ENCODE results near the gene ARHGAP25. TPM values are rescaled to one million over a fixed set of nuclear protein-coding genes. Genes with fewer than 3 reads are reported as not detected.

ARHGAP25 gene
- total RNA-seq, 3 donors from 2014 or later (not counting 1 experiment from before 2014, with no cell fraction given), result 122 to 180 (median 155) TPM

DNA sequence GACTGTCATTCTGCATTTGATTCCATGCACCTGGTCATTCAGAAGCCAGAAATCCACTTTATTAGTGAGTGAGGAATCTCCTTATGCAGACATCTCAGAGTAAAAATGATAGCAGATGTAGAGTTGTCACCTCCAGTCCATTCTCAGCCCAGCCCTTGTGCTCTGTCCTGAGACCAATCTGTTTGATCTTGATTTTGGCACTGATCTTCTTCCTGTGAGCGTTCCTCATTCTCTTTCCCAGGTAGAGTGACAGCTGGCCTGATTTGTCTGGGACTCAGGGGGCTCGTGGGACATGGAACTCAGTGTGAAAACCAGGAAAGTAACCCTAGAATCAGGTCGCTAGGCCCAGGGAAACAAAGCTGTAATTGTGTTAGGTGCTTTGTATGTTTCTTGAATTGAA, 8.9 kb downstream of the ARHGAP25 start:
- peaks cover 39% of the 10 kb centered on the region for H3K4me1 ChIP-seq (ENCODE audit: control insufficient read depth, insufficient read depth, low read length)
- no peaks in the 10 kb centered on the region for H3K27me3 Mint-ChIP-seq (ENCODE audit: low read depth in 2 of 2)
- peaks cover 3% of the 10 kb centered on the region for H3K36me3 ChIP-seq (ENCODE audit: control insufficient read depth, insufficient read depth, low read length)
- no peak overlapping the region for H3K27ac ChIP-seq (ENCODE audit: low read length)
- no peak overlapping the region for H3K4me3 Mint-ChIP-seq
- H3K9me3 Mint-ChIP-seq, result no peaks in the 10 kb centered on the region
- 77% methylated on average over 3 of the region's 3 CpGs for WGBS (ENCODE audit: insufficient coverage)
- H3K27ac Mint-ChIP-seq, result no peak overlapping the region
- intact Hi-C loops (cut with micrococcal nuclease), result no loop called here
- no peaks in the 10 kb centered on the region for H3K9me3 ChIP-seq (ENCODE audit: control insufficient read depth, insufficient read depth, low read length)
- DNase-seq (no peak), ATAC-seq (no peak)
- no peak overlapping the region for H3K4me3 ChIP-seq (ENCODE audit: low read length)
- TF ChIP-seq, protein P1, sequence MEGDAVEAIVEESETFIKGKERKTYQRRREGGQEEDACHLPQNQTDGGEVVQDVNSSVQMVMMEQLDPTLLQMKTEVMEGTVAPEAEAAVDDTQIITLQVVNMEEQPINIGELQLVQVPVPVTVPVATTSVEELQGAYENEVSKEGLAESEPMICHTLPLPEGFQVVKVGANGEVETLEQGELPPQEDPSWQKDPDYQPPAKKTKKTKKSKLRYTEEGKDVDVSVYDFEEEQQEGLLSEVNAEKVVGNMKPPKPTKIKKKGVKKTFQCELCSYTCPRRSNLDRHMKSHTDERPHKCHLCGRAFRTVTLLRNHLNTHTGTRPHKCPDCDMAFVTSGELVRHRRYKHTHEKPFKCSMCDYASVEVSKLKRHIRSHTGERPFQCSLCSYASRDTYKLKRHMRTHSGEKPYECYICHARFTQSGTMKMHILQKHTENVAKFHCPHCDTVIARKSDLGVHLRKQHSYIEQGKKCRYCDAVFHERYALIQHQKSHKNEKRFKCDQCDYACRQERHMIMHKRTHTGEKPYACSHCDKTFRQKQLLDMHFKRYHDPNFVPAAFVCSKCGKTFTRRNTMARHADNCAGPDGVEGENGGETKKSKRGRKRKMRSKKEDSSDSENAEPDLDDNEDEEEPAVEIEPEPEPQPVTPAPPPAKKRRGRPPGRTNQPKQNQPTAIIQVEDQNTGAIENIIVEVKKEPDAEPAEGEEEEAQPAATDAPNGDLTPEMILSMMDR (IDR thresholded peaks at IDR 0.05), result no peak
- H3K4me1 Mint-ChIP-seq, result peaks cover 27 to 43% of the 10 kb centered on the region in 2 donors
- no peaks in the 10 kb centered on the region for H3K27me3 ChIP-seq (ENCODE audit: control insufficient read depth, insufficient read depth, low read length)
- H3K36me3 Mint-ChIP-seq, result no peaks in the 10 kb centered on the region

DNA sequence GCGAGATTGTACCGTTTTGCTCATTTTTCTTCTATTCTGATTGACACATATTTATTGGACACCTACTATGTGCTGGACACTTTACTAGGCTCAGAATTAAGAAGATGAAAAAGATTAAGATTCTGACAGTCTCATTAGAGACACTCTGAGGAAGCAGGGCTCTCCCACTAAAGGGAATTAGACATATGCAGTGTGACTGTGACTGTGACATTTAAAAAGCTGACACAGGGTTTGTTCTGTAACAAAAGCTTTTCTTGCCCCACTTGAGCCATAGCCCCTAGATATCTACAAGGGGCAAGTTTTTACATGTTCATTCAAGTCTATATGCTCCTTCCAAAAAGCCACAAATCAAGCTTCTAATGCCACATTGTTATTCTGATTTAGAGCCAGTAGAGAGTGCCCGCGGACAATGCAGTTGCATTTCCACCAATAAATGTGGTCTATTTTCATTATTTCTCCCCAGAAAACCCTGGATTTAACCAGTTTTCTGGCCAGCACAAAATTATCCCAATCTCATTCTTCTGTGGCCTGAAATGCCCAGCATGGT, 9.8 kb downstream of the ARHGAP25 start:
- peak overlapping the region in 1 of 2 donors; percentile 37 for H3K27ac Mint-ChIP-seq
- TF ChIP-seq, protein P1 (IDR thresholded peaks at IDR 0.05), result no peak
- peaks cover 23 to 43% of the 10 kb centered on the region in 2 donors for H3K4me1 Mint-ChIP-seq
- Histone ChIP-seq H3K27ac (ENCODE audit: low read length) (no peak overlapping the region), H3K4me3 (ENCODE audit: low read length) (no peak overlapping the region), H3K9me3 (ENCODE audit: control insufficient read depth, insufficient read depth, low read length) (no peaks in the 10 kb centered on the region), H3K36me3 (ENCODE audit: control insufficient read depth, insufficient read depth, low read length) (peaks cover 3% of the 10 kb centered on the region), H3K27me3 (ENCODE audit: control insufficient read depth, insufficient read depth, low read length) (no peaks in the 10 kb centered on the region), H3K4me1 (ENCODE audit: control insufficient read depth, insufficient read depth, low read length) (peaks cover 30% of the 10 kb centered on the region)
- DNase-seq, result no peak
- no peaks in the 10 kb centered on the region for H3K9me3 Mint-ChIP-seq
- H3K36me3 Mint-ChIP-seq, result no peaks in the 10 kb centered on the region
- intact Hi-C loops (cut with micrococcal nuclease), result no loop called here
- no peaks in the 10 kb centered on the region for H3K27me3 Mint-ChIP-seq (ENCODE audit: low read depth in 2 of 2)
- WGBS (ENCODE audit: insufficient coverage), result 69% methylated on average over 4 of the region's 4 CpGs
- H3K4me3 Mint-ChIP-seq, result no peak overlapping the region
- ATAC-seq, result no peak

DNA sequence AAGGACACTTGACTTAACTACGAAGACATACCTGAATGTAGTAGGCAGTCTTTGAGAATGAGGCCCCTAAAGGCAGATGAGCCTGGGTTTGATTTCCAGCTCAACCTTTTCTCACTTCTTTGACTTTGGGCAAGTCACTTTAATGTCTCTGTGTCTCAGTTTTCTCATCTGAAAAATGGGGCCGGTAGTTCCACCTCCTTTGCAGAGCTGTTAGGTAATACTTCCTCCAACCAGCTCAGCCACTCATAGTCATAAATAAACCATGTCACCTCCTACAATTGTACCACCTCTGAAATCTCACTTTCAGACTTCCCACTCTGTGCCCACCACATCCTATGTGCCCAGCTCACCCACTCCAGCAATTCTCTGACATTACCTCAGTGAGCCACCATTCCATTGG, 10.4 kb downstream of the ARHGAP25 start:
- Histone ChIP-seq H3K27ac (ENCODE audit: low read length) (peak overlapping the region; percentile 21), H3K36me3 (ENCODE audit: control insufficient read depth, insufficient read depth, low read length) (peaks cover 3% of the 10 kb centered on the region), H3K4me1 (ENCODE audit: control insufficient read depth, insufficient read depth, low read length) (peaks cover 27% of the 10 kb centered on the region), H3K27me3 (ENCODE audit: control insufficient read depth, insufficient read depth, low read length) (no peaks in the 10 kb centered on the region), H3K9me3 (ENCODE audit: control insufficient read depth, insufficient read depth, low read length) (no peaks in the 10 kb centered on the region), H3K4me3 (ENCODE audit: low read length) (no peak overlapping the region)
- Mint-ChIP-seq H3K36me3 (no peaks in the 10 kb centered on the region), H3K4me3 (no peak overlapping the region), H3K27ac (peak overlapping the region; percentile 8 to 52), H3K9me3 (no peaks in the 10 kb centered on the region), H3K27me3 (ENCODE audit: low read depth in 2 of 2) (no peaks in the 10 kb centered on the region), H3K4me1 (peaks cover 20 to 43% of the 10 kb centered on the region in 2 donors)
- 37% methylated on average over 2 of the region's 2 CpGs for WGBS (ENCODE audit: insufficient coverage)
- intact Hi-C loops (cut with micrococcal nuclease), result no loop called here
- DNase-seq (peak in 1 of 2 donors; percentile 46), ATAC-seq (peak; percentile 42 to 66 (median 44))
- TF ChIP-seq, protein P1 (IDR thresholded peaks at IDR 0.05), result no peak

DNA sequence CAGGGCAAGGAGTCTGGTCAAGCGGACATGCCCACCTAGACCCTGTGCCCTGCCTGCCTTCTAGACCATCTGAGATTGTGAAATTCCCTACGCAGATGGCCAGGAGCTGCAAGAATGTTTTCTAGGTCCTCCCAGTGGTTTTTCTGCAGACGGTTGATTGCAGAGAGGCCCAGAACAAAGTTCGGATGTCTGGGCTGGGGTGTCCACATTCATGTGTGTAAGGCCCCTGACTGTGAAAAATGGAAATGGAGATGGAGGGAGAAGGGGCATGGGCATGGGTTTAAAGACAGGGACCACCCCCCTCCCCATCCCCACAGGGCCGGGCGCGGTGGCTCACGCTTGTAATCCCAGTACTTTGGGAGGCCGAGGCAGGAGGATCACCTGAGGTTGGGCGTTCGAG, 11.8 kb downstream of the ARHGAP25 start:
- Histone ChIP-seq H3K27me3 (ENCODE audit: control insufficient read depth, insufficient read depth, low read length) (no peaks in the 10 kb centered on the region), H3K27ac (ENCODE audit: low read length) (no peak overlapping the region), H3K9me3 (ENCODE audit: control insufficient read depth, insufficient read depth, low read length) (no peaks in the 10 kb centered on the region), H3K36me3 (ENCODE audit: control insufficient read depth, insufficient read depth, low read length) (peaks cover 3% of the 10 kb centered on the region), H3K4me3 (ENCODE audit: low read length) (no peak overlapping the region), H3K4me1 (ENCODE audit: control insufficient read depth, insufficient read depth, low read length) (peaks cover 23% of the 10 kb centered on the region)
- peak overlapping the region in 1 of 2 donors; percentile 13 for H3K27ac Mint-ChIP-seq
- no peaks in the 10 kb centered on the region for H3K36me3 Mint-ChIP-seq
- intact Hi-C loops (cut with micrococcal nuclease), result no loop called here
- TF ChIP-seq, protein P1 (IDR thresholded peaks at IDR 0.05), result no peak
- 97% methylated on average over 11 of the region's 11 CpGs for WGBS (ENCODE audit: insufficient coverage)
- no peak for DNase-seq
- H3K27me3 Mint-ChIP-seq (ENCODE audit: low read depth in 2 of 2), result no peaks in the 10 kb centered on the region
- no peak overlapping the region for H3K4me3 Mint-ChIP-seq
- H3K4me1 Mint-ChIP-seq, result peaks cover 23 to 35% of the 10 kb centered on the region in 2 donors
- no peak for ATAC-seq
- no peaks in the 10 kb centered on the region for H3K9me3 Mint-ChIP-seq
